ENCODE results near the gene DUSP1. TPM values are rescaled to one million over a fixed set of nuclear protein-coding genes. Genes with fewer than 3 reads are reported as not detected.

Gene DUSP1
- total RNA-seq, 1 experiment from 2014 or later, result 99.2 TPM

- no peak overlapping the region for H3K4me3 ChIP-seq
- H3K36me3 ChIP-seq, result no peaks in the 10 kb centered on the region
- H3K9me3 ChIP-seq, result peaks cover 9% of the 10 kb centered on the region
- no peaks in the 10 kb centered on the region for H3K27me3 ChIP-seq
- DNase-seq, result no peak
These were observed 10.0 kb downstream of the DUSP1 start for GRCh38 chr5:172760959-172761358.

- peaks cover 15% of the 10 kb centered on the region for H3K9me3 ChIP-seq
- H3K27me3 ChIP-seq, result no peaks in the 10 kb centered on the region; the same call in 1 of the 2 replicates
- no peak for DNase-seq
- no peaks in the 10 kb centered on the region for H3K36me3 ChIP-seq
- H3K4me3 ChIP-seq, result no peak overlapping the region
These were observed 10.9 kb downstream of the DUSP1 start for GRCh38 chr5:172760136-172760535.

- Histone ChIP-seq H3K4me3 (no peak overlapping the region), H3K36me3 (no peaks in the 10 kb centered on the region), H3K9me3 (peaks cover 17% of the 10 kb centered on the region), H3K27me3 (no peaks in the 10 kb centered on the region; the same call in 1 of the 2 replicates)
- no peak for DNase-seq
These were observed 12.2 kb downstream of the DUSP1 start for GRCh38 chr5:172758834-172759149.

- Histone ChIP-seq H3K27me3 (no peaks in the 10 kb centered on the region; the same call in 1 of the 2 replicates), H3K36me3 (no peaks in the 10 kb centered on the region), H3K9me3 (peaks cover 17% of the 10 kb centered on the region), H3K4me3 (no peak overlapping the region)
- no peak for DNase-seq
These were observed 12.7 kb downstream of the DUSP1 start for GRCh38 chr5:172758077-172758833.

GRCh38 chr5:172757394-172758010 is 13.5 kb downstream of the DUSP1 start:
- Histone ChIP-seq H3K9me3 (peaks cover 17% of the 10 kb centered on the region), H3K27me3 (no peaks in the 10 kb centered on the region; the same call in 1 of the 2 replicates), H3K4me3 (no peak overlapping the region), H3K36me3 (no peaks in the 10 kb centered on the region)
- no peak for DNase-seq

- Histone ChIP-seq H3K27me3 (no peaks in the 10 kb centered on the region; the same call in 1 of the 2 replicates), H3K9me3 (peaks cover 17% of the 10 kb centered on the region), H3K36me3 (no peaks in the 10 kb centered on the region), H3K4me3 (no peak overlapping the region)
- DNase-seq, result no peak
These were observed 14.1 kb downstream of the DUSP1 start for GRCh38 chr5:172756764-172757393.

- no peaks in the 10 kb centered on the region for H3K36me3 ChIP-seq
- no peak for DNase-seq
- no peaks in the 10 kb centered on the region; the same call in 1 of the 2 replicates for H3K27me3 ChIP-seq
- H3K9me3 ChIP-seq, result peaks cover 10% of the 10 kb centered on the region
- H3K4me3 ChIP-seq, result no peak overlapping the region
These were observed 16.2 kb downstream of the DUSP1 start for GRCh38 chr5:172754596-172755356.

GRCh38 chr5:172753101-172753500 is 17.9 kb downstream of the DUSP1 start:
- no peak for DNase-seq
- Histone ChIP-seq H3K27me3 (no peaks in the 10 kb centered on the region; the same call in 1 of the 2 replicates), H3K36me3 (no peaks in the 10 kb centered on the region), H3K4me3 (no peak overlapping the region), H3K9me3 (peaks cover 10% of the 10 kb centered on the region)

- Histone ChIP-seq H3K36me3 (no peaks in the 10 kb centered on the region), H3K4me3 (no peak overlapping the region), H3K27me3 (no peaks in the 10 kb centered on the region; the same call in 1 of the 2 replicates), H3K9me3 (peaks cover 16% of the 10 kb centered on the region)
- no peak for DNase-seq
These were observed 19.1 kb downstream of the DUSP1 start for GRCh38 chr5:172751761-172752510.

- peaks cover 7% of the 10 kb centered on the region for H3K9me3 ChIP-seq
- no peak overlapping the region for H3K4me3 ChIP-seq
- no peaks in the 10 kb centered on the region for H3K36me3 ChIP-seq
- no peaks in the 10 kb centered on the region; the same call in 1 of the 2 replicates for H3K27me3 ChIP-seq
- DNase-seq, result no peak
These were observed 20.9 kb downstream of the DUSP1 start for GRCh38 chr5:172749881-172750633.

GRCh38 chr5:172749076-172749475 is 21.9 kb downstream of the DUSP1 start:
- H3K27me3 ChIP-seq, result no peaks in the 10 kb centered on the region
- H3K4me3 ChIP-seq, result no peak overlapping the region
- peaks cover 6% of the 10 kb centered on the region for H3K9me3 ChIP-seq

GRCh38 chr5:172748341-172748843 is 22.6 kb downstream of the DUSP1 start:
- no peaks in the 10 kb centered on the region for H3K36me3 ChIP-seq
- no peaks in the 10 kb centered on the region for H3K27me3 ChIP-seq
- H3K4me3 ChIP-seq, result no peak overlapping the region
- DNase-seq, result no peak
- peaks cover 6% of the 10 kb centered on the region for H3K9me3 ChIP-seq

More at GRCh38 chr5:172749076-172749475, 21.9 kb downstream of the DUSP1 start:
- H3K36me3 ChIP-seq, result no peaks in the 10 kb centered on the region
- no peak for DNase-seq

- Histone ChIP-seq H3K27me3 (no peaks in the 10 kb centered on the region), H3K9me3 (peaks cover 6% of the 10 kb centered on the region), H3K4me3 (no peak overlapping the region), H3K36me3 (no peaks in the 10 kb centered on the region)
- no peak for DNase-seq
These were observed 23.5 kb downstream of the DUSP1 start for GRCh38 chr5:172747471-172747870.

GRCh38 chr5:172746725-172747124 is 24.3 kb downstream of the DUSP1 start:
- H3K4me3 ChIP-seq, result no peak overlapping the region
- DNase-seq, result no peak
- no peaks in the 10 kb centered on the region for H3K36me3 ChIP-seq
- peaks cover 6% of the 10 kb centered on the region for H3K9me3 ChIP-seq
- H3K27me3 ChIP-seq, result no peaks in the 10 kb centered on the region

- DNase-seq, result no peak
- no peaks in the 10 kb centered on the region for H3K36me3 ChIP-seq
- no peak overlapping the region for H3K4me3 ChIP-seq
- H3K9me3 ChIP-seq, result peaks cover 6% of the 10 kb centered on the region
- no peaks in the 10 kb centered on the region for H3K27me3 ChIP-seq
These were observed 25.2 kb downstream of the DUSP1 start for GRCh38 chr5:172745838-172746237.
